SK-N-MC (cell line): ENCODE measurements around the gene SLC6A1.

Source experiments
- DNase-seq: peaks from one replicate; pipeline ENCODE4 v3.0.0-alpha.2; 2011; ENCODE audit warnings: low read depth, low spot score
- H3K27ac ChIP-seq: fragments of 200-600 bp; sonication (generic); 2 replicates; pipeline ENCODE4 v1.5.1; 2016; ENCODE audit warnings: mixed run types
- H3K36me3 ChIP-seq: fragments of 200-600 bp; sonication (generic); 2 replicates; pipeline ENCODE4 v1.6.1; 2017; ENCODE audit warnings: antibody characterized with exemption, low read length, mixed read lengths; ENCODE audit not compliant: insufficient read depth
- H3K4me3 ChIP-seq: fragments of 200-600 bp; sonication (generic); 2 replicates; pipeline ENCODE4 v1.5.1; 2016
- H3K9ac ChIP-seq: fragments of 200-600 bp; sonication (generic); 2 replicates; pipeline ENCODE4 v1.8.0; 2017; ENCODE audit warnings: mixed run types, mixed read lengths; ENCODE audit not compliant: insufficient read length
- H3K9me3 ChIP-seq: fragments of 200-600 bp; sonication (generic); 2 replicates; pipeline ENCODE4 v1.6.1; 2017; ENCODE audit warnings: low read depth, mild to moderate bottlenecking, antibody characterized with exemption, low read length, moderate library complexity, mixed read lengths
- EZH2 ChIP-seq: fragments of 200-600 bp; sonication (generic); IDR thresholded peaks from one replicate; pipeline ENCODE4 v1.6.1; 2017; ENCODE audit warnings: antibody characterized with exemption
- FOXP2 ChIP-seq: optimal IDR thresholded peaks from 2 replicates; pipeline ENCODE3; 2011; ENCODE audit warnings: mild to moderate bottlenecking, moderate library complexity; ENCODE audit not compliant: insufficient read depth; ENCODE audit errors: extremely low read length, control extremely low read depth
- POLR2AphosphoS5 ChIP-seq: IDR thresholded peaks from 2 replicates; pipeline ENCODE4 v1.6.1; 2012; ENCODE audit warnings: mild to moderate bottlenecking, low read depth, low read length, borderline replicate concordance

SLC6A1 gene

DNA sequence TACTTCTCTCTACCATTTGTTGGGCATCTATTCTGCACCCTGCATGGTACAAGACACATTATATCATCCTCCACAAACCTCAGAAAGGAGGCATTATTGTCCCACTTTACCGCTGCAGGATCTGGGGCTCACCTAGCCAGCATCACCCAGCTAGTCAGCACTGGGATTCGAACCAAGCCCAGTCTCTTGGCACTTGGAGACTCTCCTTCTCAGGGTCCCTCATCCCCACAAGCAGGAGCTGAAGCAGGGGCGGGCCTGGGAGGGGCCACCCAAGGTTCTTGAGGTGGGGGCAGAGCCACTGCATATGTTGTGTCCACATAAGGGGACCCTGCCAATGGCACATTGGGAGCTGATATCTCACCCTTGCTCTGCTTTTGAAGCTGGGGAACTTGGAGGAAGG is 41.3 kb downstream of the SLC6A1 start:
- no peak for DNase-seq
- H3K4me3 ChIP-seq, result no peak overlapping the region
- no peak overlapping the region for H3K9ac ChIP-seq
- H3K36me3 ChIP-seq, result no peaks in the 10 kb centered on the region
- H3K9me3 ChIP-seq, result no peaks in the 10 kb centered on the region
- no peak overlapping the region for H3K27ac ChIP-seq
- TF ChIP-seq POLR2AphosphoS5 (no peak), FOXP2 (no peak), EZH2 (no peak)

DNA sequence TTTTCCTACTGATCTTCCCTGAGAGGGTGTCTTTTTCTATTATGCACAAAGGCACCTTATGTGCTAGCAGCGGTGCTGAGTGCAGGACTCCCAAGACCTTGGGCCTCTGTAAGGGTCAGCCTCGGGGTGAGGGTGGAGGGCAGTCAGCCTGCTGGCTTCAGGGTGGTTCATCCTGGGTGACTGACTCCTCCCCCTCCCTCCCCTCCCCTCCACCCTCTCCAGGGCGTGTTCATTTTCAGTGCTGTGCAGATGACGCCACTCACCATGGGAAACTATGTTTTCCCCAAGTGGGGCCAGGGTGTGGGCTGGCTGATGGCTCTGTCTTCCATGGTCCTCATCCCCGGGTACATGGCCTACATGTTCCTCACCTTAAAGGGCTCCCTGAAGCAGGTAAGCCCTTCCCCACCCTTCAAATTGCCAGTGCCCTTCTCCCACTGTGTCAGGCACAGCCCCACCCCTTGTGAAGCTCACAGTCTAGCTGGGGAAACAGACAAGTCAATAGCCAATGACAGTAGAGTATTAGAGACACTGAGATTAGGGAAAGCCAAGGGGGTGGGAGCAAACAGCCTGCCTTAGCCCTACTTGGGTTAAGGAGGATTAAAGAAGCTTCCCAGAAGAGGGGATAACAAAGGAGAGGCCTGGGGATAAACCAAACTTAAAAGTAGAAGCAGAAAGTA is 41.9 kb downstream of the SLC6A1 start:
- TF ChIP-seq EZH2 (no peak), FOXP2 (no peak), POLR2AphosphoS5 (no peak)
- Histone ChIP-seq H3K27ac (no peak overlapping the region), H3K9ac (no peak overlapping the region), H3K9me3 (no peaks in the 10 kb centered on the region), H3K36me3 (no peaks in the 10 kb centered on the region), H3K4me3 (no peak overlapping the region)
- no peak for DNase-seq

DNA sequence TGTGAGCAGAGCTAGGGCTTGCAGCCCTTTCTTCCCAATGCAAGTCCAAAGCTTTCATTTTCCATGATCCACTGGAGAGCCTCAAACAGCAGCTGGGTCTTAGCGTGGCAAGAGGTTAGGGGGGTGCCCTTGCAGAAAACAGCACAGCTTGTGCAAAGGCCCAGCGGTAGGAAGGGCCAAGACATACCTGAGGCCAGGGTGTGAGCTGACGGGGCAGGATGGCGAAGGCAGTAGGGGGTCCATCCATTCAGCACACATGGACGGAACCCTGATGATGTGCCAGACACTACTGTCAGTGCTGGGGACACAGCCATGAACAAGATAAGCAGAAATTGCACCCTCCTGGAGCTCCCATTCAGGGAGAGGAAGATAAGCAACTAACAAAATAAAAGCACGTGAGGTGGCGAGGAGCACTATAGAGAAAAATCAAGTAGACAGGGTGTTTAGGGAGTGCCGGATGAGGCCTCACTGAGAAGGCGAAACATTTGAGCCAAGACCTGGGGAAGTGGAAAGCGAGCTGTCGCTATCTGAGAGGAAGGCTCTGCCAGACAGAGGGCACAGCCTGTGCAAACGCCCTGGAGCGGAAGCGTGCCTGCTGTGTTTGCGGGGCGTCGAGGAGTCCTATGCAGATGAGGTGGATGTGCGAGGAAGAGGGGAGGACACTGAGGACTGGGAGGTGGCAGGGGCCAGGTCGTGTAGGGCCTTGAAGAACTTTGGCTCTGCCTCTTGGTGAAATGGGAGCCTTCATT is 43.4 kb downstream of the SLC6A1 start:
- no peak overlapping the region for H3K4me3 ChIP-seq
- H3K27ac ChIP-seq, result no peak overlapping the region
- H3K9me3 ChIP-seq, result no peaks in the 10 kb centered on the region
- no peak overlapping the region for H3K9ac ChIP-seq
- TF ChIP-seq POLR2AphosphoS5 (no peak), FOXP2 (no peak), EZH2 (no peak)
- DNase-seq, result no peak
- no peaks in the 10 kb centered on the region for H3K36me3 ChIP-seq

DNA sequence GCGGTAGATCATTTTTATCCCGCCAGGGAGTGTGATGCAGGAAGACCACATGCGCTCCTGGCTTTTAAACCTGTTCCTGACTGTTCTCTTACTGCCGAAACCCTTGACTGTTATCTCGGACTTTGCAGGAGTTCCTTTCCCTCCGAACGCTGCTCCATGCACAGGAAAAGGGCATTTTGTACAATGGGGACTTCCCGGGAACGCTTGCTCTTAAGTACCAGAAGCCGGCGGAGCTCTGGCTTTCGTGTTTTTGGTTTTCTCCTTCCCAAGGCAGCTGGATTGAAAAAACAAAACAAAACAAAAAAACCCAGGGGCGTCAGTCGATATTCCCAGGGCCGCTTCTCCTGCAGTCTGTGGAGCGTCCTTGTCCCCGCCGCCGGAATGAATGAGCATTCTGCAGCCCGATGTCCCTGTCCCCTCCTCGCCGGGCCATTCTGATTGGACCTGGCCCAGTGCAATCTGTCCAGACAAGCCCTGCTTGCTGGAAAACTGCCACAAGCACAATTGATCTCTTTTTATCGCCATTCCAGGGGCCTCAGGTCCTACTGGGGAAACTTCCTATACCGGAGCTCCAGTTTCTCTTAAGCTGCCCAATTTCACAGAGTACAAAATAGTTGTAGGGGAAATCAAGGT is 44.8 kb downstream of the SLC6A1 start:
- Histone ChIP-seq H3K9me3 (no peaks in the 10 kb centered on the region), H3K27ac (no peak overlapping the region), H3K4me3 (no peak overlapping the region)

DNA sequence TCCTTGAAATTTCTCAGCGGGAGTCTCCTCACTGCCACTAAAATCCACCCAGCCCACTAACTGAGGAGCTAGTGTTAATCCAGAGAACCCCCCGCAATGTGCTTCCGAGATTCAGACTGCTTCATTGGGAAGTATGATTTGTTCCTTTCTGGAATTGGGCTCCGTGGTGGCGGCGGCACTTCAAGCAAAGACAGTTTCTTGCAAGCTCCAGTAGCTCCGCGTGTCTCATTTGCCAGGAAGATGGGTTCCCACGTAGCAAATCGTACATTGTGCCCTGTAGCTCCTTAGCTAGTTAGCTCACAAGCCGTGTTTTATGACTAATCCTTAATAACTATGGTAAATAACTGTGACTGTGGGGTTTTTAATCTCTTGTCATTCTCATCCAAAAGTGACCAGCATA is 45.4 kb downstream of the SLC6A1 start:
- no peak overlapping the region for H3K4me3 ChIP-seq
- DNase-seq, result no peak
- no peak overlapping the region for H3K9ac ChIP-seq
- no peaks in the 10 kb centered on the region for H3K9me3 ChIP-seq
- TF ChIP-seq POLR2AphosphoS5 (no peak), EZH2 (no peak), FOXP2 (no peak)
- no peaks in the 10 kb centered on the region for H3K36me3 ChIP-seq
- H3K27ac ChIP-seq, result no peak overlapping the region

More for the DNA sequence above, 44.8 kb downstream of the SLC6A1 start:
- TF ChIP-seq EZH2 (no peak), POLR2AphosphoS5 (no peak), FOXP2 (no peak)
- Histone ChIP-seq H3K9ac (no peak overlapping the region), H3K36me3 (no peaks in the 10 kb centered on the region)
- no peak for DNase-seq

DNA sequence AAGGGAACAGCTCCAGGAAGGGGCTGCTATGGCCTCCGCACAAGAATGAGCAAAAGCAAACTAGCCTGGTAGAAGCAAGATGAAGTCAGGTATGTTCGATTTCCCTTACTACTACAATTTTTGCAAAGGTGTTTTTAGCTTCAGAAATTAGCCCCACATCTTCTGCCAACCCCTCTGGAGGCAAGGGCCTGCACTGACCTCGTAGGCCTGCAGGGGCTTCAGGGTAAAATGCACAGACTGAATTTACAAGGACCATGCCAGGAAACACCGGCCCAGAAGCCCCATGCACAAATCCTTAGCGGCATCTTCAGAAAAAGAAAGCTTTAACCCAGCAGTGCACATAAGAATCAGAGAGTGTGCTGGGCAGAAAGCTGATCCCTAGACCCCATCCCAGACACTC is 53.0 kb downstream of the SLC6A1 start:
- H3K4me3 ChIP-seq, result no peak overlapping the region
- no peaks in the 10 kb centered on the region for H3K36me3 ChIP-seq
- no peak for TF ChIP-seq FOXP2
- DNase-seq, result no peak
- H3K9ac ChIP-seq, result no peak overlapping the region
- H3K27ac ChIP-seq, result no peak overlapping the region
- H3K9me3 ChIP-seq, result no peaks in the 10 kb centered on the region

DNA sequence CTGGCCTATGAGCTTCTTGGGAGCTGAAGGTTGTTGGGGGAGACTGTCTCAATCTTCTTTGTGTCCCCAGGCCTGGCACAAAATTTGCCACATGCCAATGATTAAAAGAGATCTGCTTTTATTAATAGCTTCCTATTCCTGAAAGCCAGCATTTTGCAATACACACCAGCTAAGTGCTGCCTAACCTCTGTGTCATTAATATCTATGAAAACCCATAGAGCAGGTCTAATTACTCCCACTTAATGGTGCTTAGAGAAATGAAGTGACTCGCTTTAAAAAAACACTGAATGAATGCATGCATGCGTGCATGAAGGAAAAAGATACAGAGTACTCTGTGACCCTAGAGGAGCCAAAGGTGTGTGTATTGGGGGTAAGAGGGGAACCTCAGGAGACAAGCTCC is 55.0 kb downstream of the SLC6A1 start:
- H3K27ac ChIP-seq, result no peak overlapping the region
- H3K9ac ChIP-seq, result no peak overlapping the region
- no peaks in the 10 kb centered on the region for H3K9me3 ChIP-seq
- H3K36me3 ChIP-seq, result no peaks in the 10 kb centered on the region
- no peak for DNase-seq
- no peak overlapping the region for H3K4me3 ChIP-seq
- TF ChIP-seq FOXP2 (no peak), POLR2AphosphoS5 (no peak), EZH2 (no peak)

DNA sequence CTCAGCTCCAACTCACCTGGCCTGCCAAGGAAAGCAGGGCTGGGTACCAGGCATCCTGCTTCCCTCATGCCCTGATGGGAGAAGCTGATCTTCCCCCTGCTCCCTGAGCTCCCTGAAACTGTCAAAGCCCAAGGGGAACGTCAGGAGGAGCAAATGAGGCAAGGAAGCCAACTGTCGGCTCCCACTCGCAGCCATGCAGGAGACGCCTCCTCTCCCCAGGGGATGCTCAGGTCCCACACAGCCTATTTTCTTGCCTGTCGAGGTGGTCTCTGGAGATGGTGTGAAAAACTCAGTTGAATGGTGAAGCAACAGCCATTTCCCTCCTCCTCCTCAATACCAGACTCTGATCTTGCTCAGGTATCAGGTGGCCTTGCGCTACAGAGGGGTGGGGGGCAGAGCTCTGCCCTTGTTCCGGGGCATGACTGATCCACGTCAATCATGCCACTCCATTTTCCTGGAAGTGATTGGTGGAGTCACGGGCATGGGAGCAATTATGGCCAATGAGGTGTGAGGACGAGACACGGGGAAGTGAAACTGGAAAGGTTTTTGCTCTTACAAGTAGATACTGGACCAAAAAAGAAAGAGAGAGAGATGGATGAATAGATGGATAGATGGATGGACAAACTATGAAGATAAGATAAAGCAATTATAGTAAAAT is 58.2 kb downstream of the SLC6A1 start:
- TF ChIP-seq FOXP2 (no peak), EZH2 (no peak)
- Histone ChIP-seq H3K27ac (no peak overlapping the region), H3K36me3 (no peaks in the 10 kb centered on the region), H3K9ac (no peak overlapping the region), H3K9me3 (no peaks in the 10 kb centered on the region), H3K4me3 (no peak overlapping the region)
- DNase-seq, result no peak
